Measurements from ENCODE around the gene FAM120B.

Gene FAM120B

GRCh38 chr6:170447561-170447930, 141.0 kb downstream of the FAM120B start:
- no peak for DNase-seq

- DNase-seq: no peak
These were observed 141.8 kb downstream of the FAM120B start for GRCh38 chr6:170448317-170448716.

- no peak for DNase-seq
These were observed 142.4 kb downstream of the FAM120B start for GRCh38 chr6:170448751-170449630.

GRCh38 chr6:170449835-170450753, 143.5 kb downstream of the FAM120B start:
- no peak for DNase-seq

- DNase-seq: no peak
These were observed 144.6 kb downstream of the FAM120B start for GRCh38 chr6:170450916-170451761.

- DNase-seq: no peak
These were observed 145.4 kb downstream of the FAM120B start for GRCh38 chr6:170451762-170452651.

GRCh38 chr6:170452767-170453545, 146.4 kb downstream of the FAM120B start:
- DNase-seq: no peak

GRCh38 chr6:170453586-170454511, 147.3 kb downstream of the FAM120B start:
- DNase-seq: no peak

- DNase-seq: no peak
These were observed 148.1 kb downstream of the FAM120B start for GRCh38 chr6:170454512-170455285.

- no peak for DNase-seq
These were observed 148.9 kb downstream of the FAM120B start for GRCh38 chr6:170455335-170455979.

GRCh38 chr6:170456334-170456733, 149.8 kb downstream of the FAM120B start:
- DNase-seq: no peak
